ENCODE data around the gene SEL1L.

DNA sequence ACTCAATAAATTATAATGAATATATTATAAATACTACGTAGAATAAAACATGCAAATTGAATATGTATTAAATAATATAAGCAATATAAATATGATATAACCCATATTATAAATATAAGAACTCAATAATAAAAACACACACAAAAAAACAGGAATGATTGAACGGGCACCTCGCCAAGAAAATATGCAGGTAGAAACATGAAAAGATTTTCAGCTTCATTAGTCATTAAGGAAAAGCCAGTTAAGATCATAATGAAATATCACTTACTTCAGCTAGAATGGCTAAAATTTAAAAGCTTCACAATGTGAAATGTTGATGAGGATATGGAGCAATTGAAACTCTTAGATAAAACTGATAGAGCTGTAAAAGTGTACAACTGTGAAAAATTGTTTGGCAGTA, 17.8 kb upstream of the SEL1L start:
- TF ChIP-seq, protein P1, sequence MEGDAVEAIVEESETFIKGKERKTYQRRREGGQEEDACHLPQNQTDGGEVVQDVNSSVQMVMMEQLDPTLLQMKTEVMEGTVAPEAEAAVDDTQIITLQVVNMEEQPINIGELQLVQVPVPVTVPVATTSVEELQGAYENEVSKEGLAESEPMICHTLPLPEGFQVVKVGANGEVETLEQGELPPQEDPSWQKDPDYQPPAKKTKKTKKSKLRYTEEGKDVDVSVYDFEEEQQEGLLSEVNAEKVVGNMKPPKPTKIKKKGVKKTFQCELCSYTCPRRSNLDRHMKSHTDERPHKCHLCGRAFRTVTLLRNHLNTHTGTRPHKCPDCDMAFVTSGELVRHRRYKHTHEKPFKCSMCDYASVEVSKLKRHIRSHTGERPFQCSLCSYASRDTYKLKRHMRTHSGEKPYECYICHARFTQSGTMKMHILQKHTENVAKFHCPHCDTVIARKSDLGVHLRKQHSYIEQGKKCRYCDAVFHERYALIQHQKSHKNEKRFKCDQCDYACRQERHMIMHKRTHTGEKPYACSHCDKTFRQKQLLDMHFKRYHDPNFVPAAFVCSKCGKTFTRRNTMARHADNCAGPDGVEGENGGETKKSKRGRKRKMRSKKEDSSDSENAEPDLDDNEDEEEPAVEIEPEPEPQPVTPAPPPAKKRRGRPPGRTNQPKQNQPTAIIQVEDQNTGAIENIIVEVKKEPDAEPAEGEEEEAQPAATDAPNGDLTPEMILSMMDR (IDR thresholded peaks at IDR 0.05), result no peak
- TF ChIP-seq POLR2A (IDR thresholded peaks at IDR 0.05), result no peak
